Measurements from ENCODE around the gene EDN3.

Gene EDN3

GRCh38 chr20:59359906-59360725 lies 59.7 kb downstream of the EDN3 start:
- DNase-seq (ENCODE audit: insufficient read length, low spot score) (no peak), FAIRE-seq (peak; percentile 40)

- FAIRE-seq: no peak
Measured at GRCh38 chr20:59360934-59361333, 60.5 kb downstream of the EDN3 start.

GRCh38 chr20:59361411-59361810 lies 61.0 kb downstream of the EDN3 start:
- DNase-seq (ENCODE audit: insufficient read length, low spot score): no peak
- FAIRE-seq: peak; percentile 33

More at GRCh38 chr20:59360934-59361333, 60.5 kb downstream of the EDN3 start:
- no peak for DNase-seq (ENCODE audit: insufficient read length, low spot score)

- DNase-seq (ENCODE audit: insufficient read length, low spot score): no peak
- FAIRE-seq: peak; percentile 49
Measured at GRCh38 chr20:59363101-59363500, 62.7 kb downstream of the EDN3 start.

- FAIRE-seq: peak; percentile 57
- no peak for DNase-seq (ENCODE audit: insufficient read length, low spot score)
Measured at GRCh38 chr20:59364611-59365010, 64.2 kb downstream of the EDN3 start.

- peak; percentile 73 for FAIRE-seq
- DNase-seq (ENCODE audit: insufficient read length, low spot score): no peak
Measured at GRCh38 chr20:59365611-59366285, 65.3 kb downstream of the EDN3 start.

GRCh38 chr20:59371431-59371830 lies 71.0 kb downstream of the EDN3 start:
- FAIRE-seq (peak; percentile 38), DNase-seq (ENCODE audit: insufficient read length, low spot score) (no peak)

- peak; percentile 54 for FAIRE-seq
- DNase-seq (ENCODE audit: insufficient read length, low spot score): no peak
Measured at GRCh38 chr20:59374261-59374660, 73.8 kb downstream of the EDN3 start.

GRCh38 chr20:59375541-59375940 lies 75.1 kb downstream of the EDN3 start:
- no peak for DNase-seq (ENCODE audit: insufficient read length, low spot score)
- peak; percentile 85 for FAIRE-seq
